HL-60 (cell line): Measurements from ENCODE around the gene RRM1.

Experiments
- DNase-seq, 2 experiments: peaks; one replicate each; pipeline ENCODE4 v3.0.0-alpha.2; 2010 to 2020; ENCODE audit warnings: low read depth in 1 of 2, low spot score in 1 of 2
- H3K27ac ChIP-seq: fragments of 250-450 bp; sonication (Bioruptor Pico); replicated peaks from 2 replicates; pipeline ENCODE4 v1.5.1; 2020; ENCODE audit warnings: mild to moderate bottlenecking, moderate library complexity
- H3K27me3 ChIP-seq: fragments of 250-450 bp; sonication (Bioruptor Pico); 2 replicates; pipeline ENCODE4 v1.5.1; 2021; ENCODE audit warnings: mild to moderate bottlenecking, moderate library complexity; ENCODE audit not compliant: insufficient read depth, poor library complexity, severe bottlenecking
- H3K4me3 ChIP-seq: replicated peaks from 2 replicates; pipeline ENCODE4 v1.5.1; 2011; ENCODE audit warnings: mild to moderate bottlenecking, control low read depth, low read length; ENCODE audit not compliant: insufficient read depth
- GABPA ChIP-seq: IDR thresholded peaks from 2 replicates; pipeline ENCODE4 v1.6.1; 2012; ENCODE audit warnings: low read depth
- POLR2AphosphoS5 ChIP-seq: IDR thresholded peaks from 2 replicates; pipeline ENCODE4 v1.6.1; 2012; ENCODE audit warnings: low read depth
- SPI1 ChIP-seq: IDR thresholded peaks from 2 replicates; pipeline ENCODE4 v1.6.1; 2012; ENCODE audit warnings: low read depth, mild to moderate bottlenecking, borderline replicate concordance
- TF ChIP-seq, protein P1 (sequence below): IDR thresholded peaks from one replicate; pipeline ENCODE4 v1.5.1; 2011; ENCODE audit warnings: low read length, control low read depth, inconsistent platforms; ENCODE audit not compliant: insufficient read depth
- TF ChIP-seq, protein P2 (sequence below): IDR thresholded peaks from 2 replicates; pipeline ENCODE4 v1.6.1; 2012; ENCODE audit warnings: low read depth; ENCODE audit not compliant: insufficient replicate concordance

RRM1 gene

DNA sequence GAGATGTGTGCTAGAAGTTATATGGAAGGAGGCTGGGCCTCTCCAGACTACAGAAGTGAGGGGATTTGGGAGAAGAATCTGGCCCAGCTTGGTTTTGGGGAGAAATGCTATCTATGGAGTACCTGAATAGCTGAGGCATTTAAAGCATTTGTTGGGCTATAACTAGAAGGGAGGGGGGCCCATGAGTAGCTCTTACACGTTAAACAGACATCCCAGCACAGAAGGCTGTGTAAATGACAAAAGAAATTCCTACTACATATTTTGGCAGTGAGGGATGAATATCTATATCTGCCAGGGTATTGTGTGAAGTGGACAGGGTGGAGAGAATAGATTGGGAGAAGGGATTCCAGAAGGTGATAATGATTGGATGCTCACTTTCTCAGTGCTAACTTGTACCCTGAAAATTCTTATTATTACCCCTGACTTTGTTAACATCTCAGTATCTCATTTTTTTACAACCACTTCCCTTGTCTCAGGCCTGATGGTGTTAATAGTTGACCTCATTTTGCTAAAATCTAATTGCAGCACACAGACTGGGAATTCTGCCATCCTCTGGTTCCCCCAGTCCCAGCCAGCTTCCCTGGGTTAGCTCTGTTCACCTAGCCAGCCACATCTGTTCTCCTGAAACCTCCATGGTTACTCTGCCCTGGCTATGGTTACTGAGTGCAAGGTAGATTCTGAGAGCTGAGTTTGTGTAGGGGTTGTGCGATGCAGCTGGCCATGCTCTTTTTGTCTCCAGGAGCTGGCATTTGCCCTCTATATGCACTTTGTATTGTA is 28.8 kb upstream of the RRM1 start:
- TF ChIP-seq POLR2AphosphoS5 (no peak), SPI1 (no peak), GABPA (no peak)
- TF ChIP-seq, protein P1, sequence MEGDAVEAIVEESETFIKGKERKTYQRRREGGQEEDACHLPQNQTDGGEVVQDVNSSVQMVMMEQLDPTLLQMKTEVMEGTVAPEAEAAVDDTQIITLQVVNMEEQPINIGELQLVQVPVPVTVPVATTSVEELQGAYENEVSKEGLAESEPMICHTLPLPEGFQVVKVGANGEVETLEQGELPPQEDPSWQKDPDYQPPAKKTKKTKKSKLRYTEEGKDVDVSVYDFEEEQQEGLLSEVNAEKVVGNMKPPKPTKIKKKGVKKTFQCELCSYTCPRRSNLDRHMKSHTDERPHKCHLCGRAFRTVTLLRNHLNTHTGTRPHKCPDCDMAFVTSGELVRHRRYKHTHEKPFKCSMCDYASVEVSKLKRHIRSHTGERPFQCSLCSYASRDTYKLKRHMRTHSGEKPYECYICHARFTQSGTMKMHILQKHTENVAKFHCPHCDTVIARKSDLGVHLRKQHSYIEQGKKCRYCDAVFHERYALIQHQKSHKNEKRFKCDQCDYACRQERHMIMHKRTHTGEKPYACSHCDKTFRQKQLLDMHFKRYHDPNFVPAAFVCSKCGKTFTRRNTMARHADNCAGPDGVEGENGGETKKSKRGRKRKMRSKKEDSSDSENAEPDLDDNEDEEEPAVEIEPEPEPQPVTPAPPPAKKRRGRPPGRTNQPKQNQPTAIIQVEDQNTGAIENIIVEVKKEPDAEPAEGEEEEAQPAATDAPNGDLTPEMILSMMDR = no peak
- TF ChIP-seq, protein P2, sequence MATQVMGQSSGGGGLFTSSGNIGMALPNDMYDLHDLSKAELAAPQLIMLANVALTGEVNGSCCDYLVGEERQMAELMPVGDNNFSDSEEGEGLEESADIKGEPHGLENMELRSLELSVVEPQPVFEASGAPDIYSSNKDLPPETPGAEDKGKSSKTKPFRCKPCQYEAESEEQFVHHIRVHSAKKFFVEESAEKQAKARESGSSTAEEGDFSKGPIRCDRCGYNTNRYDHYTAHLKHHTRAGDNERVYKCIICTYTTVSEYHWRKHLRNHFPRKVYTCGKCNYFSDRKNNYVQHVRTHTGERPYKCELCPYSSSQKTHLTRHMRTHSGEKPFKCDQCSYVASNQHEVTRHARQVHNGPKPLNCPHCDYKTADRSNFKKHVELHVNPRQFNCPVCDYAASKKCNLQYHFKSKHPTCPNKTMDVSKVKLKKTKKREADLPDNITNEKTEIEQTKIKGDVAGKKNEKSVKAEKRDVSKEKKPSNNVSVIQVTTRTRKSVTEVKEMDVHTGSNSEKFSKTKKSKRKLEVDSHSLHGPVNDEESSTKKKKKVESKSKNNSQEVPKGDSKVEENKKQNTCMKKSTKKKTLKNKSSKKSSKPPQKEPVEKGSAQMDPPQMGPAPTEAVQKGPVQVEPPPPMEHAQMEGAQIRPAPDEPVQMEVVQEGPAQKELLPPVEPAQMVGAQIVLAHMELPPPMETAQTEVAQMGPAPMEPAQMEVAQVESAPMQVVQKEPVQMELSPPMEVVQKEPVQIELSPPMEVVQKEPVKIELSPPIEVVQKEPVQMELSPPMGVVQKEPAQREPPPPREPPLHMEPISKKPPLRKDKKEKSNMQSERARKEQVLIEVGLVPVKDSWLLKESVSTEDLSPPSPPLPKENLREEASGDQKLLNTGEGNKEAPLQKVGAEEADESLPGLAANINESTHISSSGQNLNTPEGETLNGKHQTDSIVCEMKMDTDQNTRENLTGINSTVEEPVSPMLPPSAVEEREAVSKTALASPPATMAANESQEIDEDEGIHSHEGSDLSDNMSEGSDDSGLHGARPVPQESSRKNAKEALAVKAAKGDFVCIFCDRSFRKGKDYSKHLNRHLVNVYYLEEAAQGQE = no peak
- H3K27ac ChIP-seq = no peak overlapping the region
- DNase-seq = no peak
- no peak overlapping the region for H3K4me3 ChIP-seq
- no peaks in the 10 kb centered on the region for H3K27me3 ChIP-seq

DNA sequence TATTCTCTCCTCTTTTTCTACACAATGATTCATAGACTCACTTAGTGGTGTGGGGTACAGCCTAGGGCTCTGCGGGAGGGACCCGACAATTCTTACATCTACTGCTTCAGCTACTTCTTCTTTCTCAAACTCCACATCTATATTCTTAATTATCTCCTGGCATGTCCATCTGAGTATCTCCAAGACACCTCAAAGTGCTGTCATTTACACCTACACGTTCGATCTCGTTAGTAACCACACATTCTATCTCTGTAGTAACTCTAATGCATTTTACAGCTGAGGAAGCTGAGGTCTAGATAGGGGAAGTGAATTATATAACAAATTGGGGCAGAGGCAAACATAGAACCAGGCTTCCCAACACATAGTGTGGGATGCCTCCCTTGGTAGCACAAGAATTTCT is 27.7 kb upstream of the RRM1 start:
- peak in 1 of 2 experiments; percentile 52 for DNase-seq
- TF ChIP-seq, protein P1 = no peak
- peak; percentile 98 for TF ChIP-seq SPI1
- no peaks in the 10 kb centered on the region for H3K27me3 ChIP-seq
- no peak overlapping the region for H3K4me3 ChIP-seq
- peak overlapping the region; percentile 52 for H3K27ac ChIP-seq

DNA sequence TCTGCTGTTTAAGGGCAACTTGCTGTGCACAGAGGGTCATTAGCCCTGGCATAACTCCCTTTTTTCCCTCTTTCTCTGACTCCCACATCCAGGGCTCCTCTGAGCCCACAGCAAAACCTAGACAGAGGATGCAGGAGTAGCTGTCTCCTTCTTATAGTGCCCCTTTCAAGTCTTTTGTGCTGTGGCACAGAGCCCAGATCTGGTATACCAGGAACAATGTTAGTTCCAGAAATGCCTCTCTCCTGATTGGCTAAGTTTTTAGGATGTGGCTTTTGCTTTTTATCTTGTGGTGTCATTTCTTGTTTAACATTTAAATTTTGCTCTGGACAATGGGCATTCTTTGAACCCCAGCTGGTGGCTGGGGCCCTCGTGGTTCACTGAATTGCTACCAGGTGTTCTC is 25.6 kb upstream of the RRM1 start:
- peak in 1 of 2 experiments; percentile 53 for DNase-seq
- H3K4me3 ChIP-seq = no peak overlapping the region
- no peak overlapping the region; the same call in 1 of the 2 replicates for H3K27ac ChIP-seq
- TF ChIP-seq SPI1 = no peak
- TF ChIP-seq, protein P2 = no peak
- no peak for TF ChIP-seq GABPA
- no peak for TF ChIP-seq POLR2AphosphoS5
- TF ChIP-seq, protein P1 = no peak
- no peaks in the 10 kb centered on the region for H3K27me3 ChIP-seq
